Smooth muscle cell (in vitro differentiated cells): ENCODE data around the gene IQCB1. TPM values are rescaled to one million over a fixed set of nuclear protein-coding genes. Genes with fewer than 3 reads are reported as not detected.

ENCODE experiments used
- DNase-seq: peaks from one replicate; lab custom pipeline; 2025; ENCODE audit not compliant: unreplicated experiment; lab: John Stamatoyannopoulos, UW
- H2AFZ ChIP-seq: fragments of 200-600 bp; sonication (generic); 2 replicates; pipeline ENCODE4 v1.6.0; 2016; ENCODE audit warnings: antibody characterized with exemption, low read depth, mild to moderate bottlenecking
- H3F3A ChIP-seq: fragments of 200-600 bp; sonication (generic); 2 replicates; pipeline ENCODE4 v1.6.0; 2017; ENCODE audit warnings: antibody characterized with exemption, low read depth
- H3K27ac ChIP-seq: fragments of 200-600 bp; sonication (generic); 2 replicates; pipeline ENCODE4 v1.5.1; 2016; ENCODE audit warnings: low read depth, mild to moderate bottlenecking
- H3K27me3 ChIP-seq: fragments of 200-600 bp; sonication (generic); 2 replicates; pipeline ENCODE4 v1.6.1; 2016; ENCODE audit warnings: low read depth, mild to moderate bottlenecking
- H3K36me3 ChIP-seq: fragments of 200-600 bp; sonication (generic); 2 replicates; pipeline ENCODE4 v1.5.1; 2016; ENCODE audit warnings: low read depth
- H3K4me1 ChIP-seq: fragments of 200-600 bp; sonication (generic); 2 replicates; pipeline ENCODE4 v1.5.1; 2016; ENCODE audit warnings: low read depth
- H3K4me2 ChIP-seq: fragments of 200-600 bp; sonication (generic); 2 replicates; pipeline ENCODE4 v1.6.0; 2016; ENCODE audit warnings: mild to moderate bottlenecking
- H3K4me3 ChIP-seq: fragments of 200-600 bp; sonication (generic); 2 replicates; pipeline ENCODE4 v1.5.1; 2016; ENCODE audit warnings: mild to moderate bottlenecking
- H3K79me2 ChIP-seq: fragments of 200-600 bp; sonication (generic); 2 replicates; pipeline ENCODE4 v1.6.0; 2016; ENCODE audit warnings: low read depth, mild to moderate bottlenecking
- H3K9ac ChIP-seq: fragments of 200-600 bp; sonication (generic); 2 replicates; pipeline ENCODE4 v1.6.0; 2016; ENCODE audit warnings: low read depth
- H3K9me3 ChIP-seq: fragments of 200-600 bp; sonication (generic); replicated peaks from 2 replicates; pipeline ENCODE4 v1.5.1; 2016; ENCODE audit warnings: low read depth
- H4K20me1 ChIP-seq: fragments of 200-600 bp; sonication (generic); 2 replicates; pipeline ENCODE4 v1.6.0; 2016; ENCODE audit warnings: low read depth
- CTCF ChIP-seq: fragments of 200-600 bp; sonication (generic); IDR thresholded peaks from 2 replicates; pipeline ENCODE4 v1.5.1; 2017; ENCODE audit warnings: borderline replicate concordance, mild to moderate bottlenecking, antibody characterized with exemption; ENCODE audit not compliant: insufficient read depth, poor library complexity, severe bottlenecking
- WGBS: methylation state at CpG from one replicate; pipeline ENCODE4 v1.1.7; 2016; ENCODE audit warnings: low lambda C conversion rate; 5-methylcytosine and 5-hydroxymethylcytosine counted together
- polyA plus RNA-seq: library from polyadenylated mRNA; unstranded; fragments of >200 nt; fragmentation: Nextera tagmentation; extraction: Ambion mirVana; gene quantifications from 2 replicates; pipeline ENCODE4 v1.2.1, GENCODE V29; 2016
- total RNA-seq: library from RNA; depleted of rRNA; stranded (reverse); fragments of >200 nt; gene quantifications from 2 replicates; pipeline ENCODE4 v1.2.3, GENCODE V29; 2014

The IQCB1 gene
- total and polyA plus RNA-seq, 2 experiments from 2014 or later: 14.2 to 22.3 TPM

- Histone ChIP-seq H3K9ac (no peak overlapping the region), H2AFZ (no peak overlapping the region), H3K4me3 (no peak overlapping the region), H3F3A (no peaks in the 10 kb centered on the region), H3K27me3 (no peaks in the 10 kb centered on the region), H3K4me2 (no peak overlapping the region), H3K27ac (no peak overlapping the region), H3K9me3 (peaks cover 8% of the 10 kb centered on the region), H3K79me2 (no peaks in the 10 kb centered on the region), H3K36me3 (peaks cover 66% of the 10 kb centered on the region), H4K20me1 (no peaks in the 10 kb centered on the region), H3K4me1 (no peaks in the 10 kb centered on the region)
- WGBS: 97% methylated on average over 1 of the region's 1 CpG
- TF ChIP-seq CTCF: no peak
- DNase-seq: no peak
These were observed 11.9 kb downstream of the IQCB1 start for GRCh38 chr3:121822973-121823372.

- Histone ChIP-seq H3K36me3 (peaks cover 62% of the 10 kb centered on the region), H4K20me1 (no peaks in the 10 kb centered on the region), H3K4me3 (no peak overlapping the region), H3K9ac (no peak overlapping the region), H3K4me1 (no peaks in the 10 kb centered on the region), H3K27ac (no peak overlapping the region), H3K9me3 (peaks cover 8% of the 10 kb centered on the region), H3F3A (no peaks in the 10 kb centered on the region), H3K4me2 (no peak overlapping the region), H3K27me3 (no peaks in the 10 kb centered on the region), H2AFZ (no peak overlapping the region), H3K79me2 (peaks cover under 1% of the 10 kb centered on the region)
- no peak for DNase-seq
- no peak for TF ChIP-seq CTCF
- WGBS: 94% methylated on average over 2 of the region's 2 CpGs
These were observed 13.2 kb downstream of the IQCB1 start for GRCh38 chr3:121821421-121822199.

GRCh38 chr3:121819236-121819635 lies 15.6 kb downstream of the IQCB1 start:
- H4K20me1 ChIP-seq: no peaks in the 10 kb centered on the region
- peaks cover 19% of the 10 kb centered on the region for H3K79me2 ChIP-seq
- no peaks in the 10 kb centered on the region for H3K4me1 ChIP-seq
- no peak overlapping the region for H3K4me2 ChIP-seq
- H3K27me3 ChIP-seq: no peaks in the 10 kb centered on the region
- WGBS: 92% methylated on average over 3 of the region's 3 CpGs
- no peak overlapping the region for H3K27ac ChIP-seq
- H3K9me3 ChIP-seq: peaks cover 5% of the 10 kb centered on the region
- no peak overlapping the region for H3K4me3 ChIP-seq
- no peaks in the 10 kb centered on the region for H3F3A ChIP-seq
- H3K9ac ChIP-seq: no peak overlapping the region
- TF ChIP-seq CTCF: no peak
- peaks cover 40% of the 10 kb centered on the region for H3K36me3 ChIP-seq
- no peak for DNase-seq
- H2AFZ ChIP-seq: no peak overlapping the region

- no peak for DNase-seq
- Histone ChIP-seq H2AFZ (no peak overlapping the region), H3K4me3 (no peak overlapping the region), H3K4me2 (no peak overlapping the region), H3K9me3 (no peaks in the 10 kb centered on the region), H3K9ac (no peak overlapping the region), H3K27me3 (no peaks in the 10 kb centered on the region), H3K27ac (no peak overlapping the region), H3F3A (no peaks in the 10 kb centered on the region), H3K36me3 (peaks cover 35% of the 10 kb centered on the region), H4K20me1 (no peaks in the 10 kb centered on the region), H3K79me2 (peaks cover 19% of the 10 kb centered on the region), H3K4me1 (no peaks in the 10 kb centered on the region)
- WGBS: 99% methylated on average over 2 of the region's 2 CpGs
- no peak for TF ChIP-seq CTCF
These were observed 16.3 kb downstream of the IQCB1 start for GRCh38 chr3:121818578-121818977.
